GM08714 (cell line): ENCODE measurements around the gene IL1RAPL2.

Source experiments
- H3K4me3 ChIP-seq: fragments of 200-500 bp; sonication (Bioruptor generic); 2 replicates; pipeline ENCODE4 v1.5.1; 2014; ENCODE audit warnings: mild to moderate bottlenecking, low read length, inconsistent platforms
- ZNF274 ChIP-seq: IDR thresholded peaks from 2 replicates; pipeline ENCODE4 v1.6.1; 2012; ENCODE audit warnings: mild to moderate bottlenecking, low read depth, low read length

The IL1RAPL2 gene

DNA sequence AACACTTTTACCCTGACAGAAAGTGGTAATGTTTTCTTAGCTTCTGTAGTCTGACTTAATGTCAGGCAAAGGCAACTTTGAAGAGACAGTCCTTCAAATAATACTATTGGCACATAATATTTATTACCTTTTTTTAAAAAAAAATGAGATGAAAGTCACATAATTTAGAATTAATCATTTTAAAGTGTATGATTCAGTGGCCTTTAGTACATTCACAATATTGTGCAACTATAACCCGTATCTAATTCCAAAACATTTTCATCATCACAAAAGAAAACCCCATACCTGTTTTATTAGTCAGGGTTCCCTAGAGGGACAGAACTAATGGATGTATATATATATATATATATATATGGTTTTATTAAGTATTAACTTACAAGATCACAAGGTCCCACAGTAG, 749.2 kb downstream of the IL1RAPL2 start:
- no peak for TF ChIP-seq ZNF274
- no peak overlapping the region for H3K4me3 ChIP-seq

DNA sequence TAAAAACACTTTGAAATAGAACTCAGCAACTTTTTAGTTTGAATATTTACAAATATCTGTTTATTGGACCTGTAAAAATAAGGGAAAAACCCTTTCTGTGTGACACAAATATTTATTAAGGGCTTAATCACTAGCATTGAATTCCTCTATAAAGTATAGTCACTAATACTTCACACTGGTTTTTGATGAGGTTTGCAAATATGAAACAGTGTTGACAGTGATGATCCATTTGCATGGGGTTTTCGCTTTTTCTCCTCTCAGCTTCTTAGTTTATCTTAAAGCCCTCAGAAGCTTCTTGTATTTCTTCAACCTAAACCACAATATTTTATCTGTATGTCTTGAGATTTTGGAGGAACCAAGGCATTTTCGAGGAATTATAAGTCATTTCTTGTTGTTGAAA, 751.1 kb downstream of the IL1RAPL2 start:
- H3K4me3 ChIP-seq: no peak overlapping the region
- no peak for TF ChIP-seq ZNF274

DNA sequence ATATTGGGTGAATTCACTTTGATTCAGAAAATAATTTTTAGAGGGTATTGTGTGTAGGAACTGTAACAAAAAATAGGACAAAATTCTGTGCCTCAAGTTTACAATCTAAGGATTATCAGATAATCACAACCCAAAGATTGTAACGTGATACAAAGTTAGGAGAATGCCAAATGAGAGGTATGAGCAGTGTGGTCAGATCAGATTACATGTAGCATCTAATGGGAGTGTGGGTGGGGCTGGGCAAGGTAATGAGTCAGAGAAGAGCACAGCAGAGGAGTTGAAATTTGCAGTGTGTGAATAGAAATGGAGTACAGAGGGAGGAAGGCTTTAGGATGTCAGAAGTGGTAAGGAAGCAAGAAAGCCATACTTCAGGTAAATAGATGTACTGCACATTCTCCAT, 757.9 kb downstream of the IL1RAPL2 start:
- TF ChIP-seq ZNF274: no peak
- H3K4me3 ChIP-seq: no peak overlapping the region

DNA sequence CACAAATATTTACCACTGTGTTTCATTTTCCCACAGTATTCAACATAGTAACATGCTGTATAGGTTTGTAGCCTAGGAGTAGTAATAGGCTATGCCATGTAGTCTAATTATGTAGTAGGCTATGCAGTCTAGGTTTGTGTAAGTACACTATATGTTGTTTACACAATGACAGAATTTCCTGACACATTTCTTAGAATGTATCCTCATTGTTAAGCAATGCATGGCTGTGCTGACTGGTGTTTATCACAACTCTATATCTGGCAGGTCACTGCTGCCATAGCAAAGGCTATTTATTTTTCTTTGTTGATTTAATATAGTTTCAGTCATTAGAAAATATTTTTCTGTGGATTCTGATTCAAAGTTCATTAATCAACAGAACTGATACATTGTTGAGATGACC, 762.8 kb downstream of the IL1RAPL2 start:
- TF ChIP-seq ZNF274: no peak
- H3K4me3 ChIP-seq: no peak overlapping the region

DNA sequence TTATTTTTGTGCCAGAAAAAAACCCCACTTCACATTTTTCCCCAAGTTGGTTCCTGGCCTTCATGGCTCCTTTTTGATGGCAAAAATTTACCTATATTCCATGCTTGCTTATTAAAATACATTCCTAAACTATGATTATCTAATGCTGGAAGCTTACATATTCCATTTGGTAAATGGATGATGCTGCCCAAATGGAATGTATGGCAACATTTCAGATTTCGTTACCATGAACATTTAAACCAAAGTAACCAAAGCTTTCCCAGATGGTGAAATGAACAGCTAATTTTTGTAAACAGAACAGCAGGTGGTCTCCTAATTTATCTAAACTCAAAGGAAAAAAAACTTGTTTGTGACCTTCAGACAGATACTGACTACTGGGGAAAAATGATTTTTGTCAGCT, 765.2 kb downstream of the IL1RAPL2 start:
- H3K4me3 ChIP-seq: no peak overlapping the region
- no peak for TF ChIP-seq ZNF274

DNA sequence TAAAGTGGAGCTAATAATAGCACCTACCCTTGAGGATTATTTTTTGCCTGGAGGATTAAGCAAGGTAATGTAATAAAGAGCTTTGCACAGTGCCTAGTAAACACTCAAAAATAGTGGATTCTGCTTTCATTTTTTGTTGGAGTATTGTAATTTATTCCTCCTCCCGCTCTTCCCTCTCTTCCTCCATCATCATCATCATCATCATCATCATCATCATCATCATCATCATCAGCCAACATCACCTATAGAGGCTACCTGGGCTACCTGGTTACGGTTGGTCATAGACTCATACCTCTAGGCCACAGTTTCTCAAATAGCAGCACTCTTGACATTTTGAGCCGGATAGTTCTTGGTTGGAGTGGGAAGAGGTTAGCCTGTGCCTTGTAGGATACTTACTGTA, 781.4 kb downstream of the IL1RAPL2 start:
- no peak for TF ChIP-seq ZNF274
- no peak overlapping the region for H3K4me3 ChIP-seq

DNA sequence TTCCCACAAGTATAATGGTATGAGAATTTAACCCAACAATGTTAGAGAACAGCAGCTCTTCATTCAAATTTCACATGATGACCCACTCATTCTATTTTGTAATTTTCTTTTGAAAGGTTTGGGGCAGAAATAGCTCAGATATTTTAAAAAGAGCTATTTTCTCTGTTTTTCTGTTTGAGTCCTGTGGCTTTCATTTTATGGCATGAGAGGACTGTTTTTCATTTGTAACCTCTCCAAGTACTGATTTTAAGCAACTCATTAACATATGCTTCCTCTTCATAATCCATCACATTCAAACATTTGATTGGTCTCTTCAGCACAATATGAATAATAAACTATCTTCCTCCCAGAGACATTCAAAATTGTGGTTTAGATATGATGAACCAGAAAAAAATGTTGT, 783.5 kb downstream of the IL1RAPL2 start:
- H3K4me3 ChIP-seq: no peak overlapping the region
- TF ChIP-seq ZNF274: no peak

DNA sequence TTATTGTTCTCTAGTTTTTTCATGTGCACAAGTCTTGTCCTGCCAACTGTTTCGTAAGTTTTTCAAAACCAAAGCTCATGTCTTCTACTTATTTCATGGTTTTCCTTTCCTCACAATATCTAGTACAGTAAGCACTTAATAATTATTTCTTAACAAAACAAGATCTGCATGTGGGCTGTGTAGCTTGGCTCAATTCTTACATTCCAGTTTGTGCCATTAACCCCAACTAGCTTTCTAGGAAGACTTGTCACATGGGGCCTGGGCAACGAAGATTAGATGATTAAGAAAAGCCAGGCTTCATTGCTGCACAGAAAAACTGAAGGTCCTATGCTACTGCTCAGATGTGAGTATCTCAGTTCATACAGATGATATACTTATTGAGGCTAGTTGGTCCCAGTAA, 809.8 kb downstream of the IL1RAPL2 start:
- H3K4me3 ChIP-seq: no peak overlapping the region
- no peak for TF ChIP-seq ZNF274

DNA sequence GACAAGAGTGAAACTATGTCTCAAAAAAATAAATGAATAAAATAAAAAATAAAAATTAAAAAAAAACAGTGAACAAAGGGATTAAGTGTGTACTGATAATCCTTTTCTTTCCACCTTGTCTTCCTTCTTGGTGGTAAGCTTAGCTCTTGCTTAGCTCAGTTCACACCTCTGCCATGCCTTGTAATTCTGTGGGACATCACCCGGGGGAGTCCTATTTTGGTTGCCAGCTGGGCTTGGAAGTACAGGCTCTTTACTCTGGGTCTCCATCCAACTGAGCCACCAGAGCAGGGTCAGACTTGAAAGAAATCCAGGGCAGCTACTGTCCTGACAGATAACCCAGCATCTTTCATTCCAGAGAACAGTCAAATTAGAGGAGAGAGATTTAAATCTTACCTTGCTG, 858.7 kb downstream of the IL1RAPL2 start:
- TF ChIP-seq ZNF274: no peak
- no peak overlapping the region for H3K4me3 ChIP-seq

DNA sequence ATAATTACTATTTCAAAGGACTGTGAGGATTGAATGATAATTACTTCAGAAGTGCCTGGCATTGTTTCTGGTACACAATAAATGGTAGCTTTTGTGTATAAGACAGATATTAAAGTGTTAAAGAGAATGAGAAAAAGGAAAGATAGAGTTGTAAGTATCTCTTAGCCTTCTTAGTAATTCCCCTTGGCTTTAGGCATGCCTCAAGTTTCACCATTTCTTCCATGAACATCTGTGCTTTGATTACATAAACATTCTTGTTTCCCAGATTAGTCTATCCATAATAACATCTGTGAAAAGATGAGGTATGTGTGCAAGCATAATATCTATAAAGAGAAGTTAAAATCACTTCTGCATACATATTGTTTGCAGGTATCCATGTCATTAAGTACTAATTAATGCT, 885.4 kb downstream of the IL1RAPL2 start:
- no peak overlapping the region for H3K4me3 ChIP-seq
- TF ChIP-seq ZNF274: no peak

DNA sequence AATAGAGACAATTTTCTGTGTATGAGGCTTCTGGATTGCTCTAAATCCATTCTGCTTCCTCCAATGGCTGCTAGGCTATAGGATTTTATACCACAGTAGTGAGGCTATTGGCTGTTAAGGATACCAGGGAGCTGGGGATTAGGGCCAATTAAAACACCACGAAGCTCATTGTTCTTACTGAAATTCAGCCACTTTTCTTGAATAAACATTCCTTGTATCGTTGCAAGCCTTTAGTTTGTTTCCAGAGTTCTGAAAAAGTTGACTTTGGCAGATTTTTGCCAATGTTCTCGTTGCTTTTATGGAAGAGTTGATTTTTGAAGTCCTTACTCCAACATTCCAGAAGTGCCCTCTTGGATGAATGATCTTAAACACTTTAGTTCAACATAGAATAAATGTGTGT, 892.8 kb downstream of the IL1RAPL2 start:
- H3K4me3 ChIP-seq: no peak overlapping the region
- no peak for TF ChIP-seq ZNF274

DNA sequence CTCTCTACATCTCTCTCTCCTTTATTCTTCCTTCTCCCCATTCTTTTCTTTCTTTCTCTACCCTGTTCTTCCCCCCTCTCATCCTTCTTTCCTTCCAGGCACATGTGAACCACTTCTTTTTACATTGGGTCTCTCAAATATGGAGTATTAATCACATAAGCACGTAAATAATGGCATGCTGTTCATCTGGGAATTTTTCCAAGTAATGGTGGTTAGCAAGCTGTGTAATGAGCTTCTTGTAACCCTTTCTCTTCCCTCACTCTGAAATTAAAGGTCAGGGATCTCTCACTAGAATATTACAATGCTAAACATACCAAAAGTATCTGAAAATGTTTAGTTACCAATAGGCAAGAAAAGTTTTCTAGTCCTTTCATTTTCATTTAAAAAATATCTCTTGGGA, 894.4 kb downstream of the IL1RAPL2 start:
- no peak for TF ChIP-seq ZNF274

DNA sequence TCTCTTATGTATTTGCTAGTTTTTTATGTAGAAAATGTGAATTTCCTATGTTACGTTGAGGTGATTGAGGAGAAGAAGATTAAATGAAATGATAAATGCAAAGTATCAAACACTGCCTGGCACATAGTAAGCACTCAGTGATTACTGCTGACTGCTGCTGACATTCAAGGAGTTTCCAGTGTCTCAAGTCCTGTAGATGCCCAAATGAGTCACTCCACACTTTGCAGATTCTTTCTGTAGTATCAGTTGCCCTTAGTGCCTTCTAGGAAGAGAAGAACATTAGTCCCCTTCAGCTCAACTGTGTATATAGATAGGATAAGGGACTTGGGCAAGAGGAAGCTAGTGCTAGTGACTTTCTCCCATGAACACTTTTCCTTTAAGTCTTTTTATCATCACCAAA, 895.0 kb downstream of the IL1RAPL2 start:
- TF ChIP-seq ZNF274: no peak
- no peak overlapping the region for H3K4me3 ChIP-seq

More for the DNA sequence above, 894.4 kb downstream of the IL1RAPL2 start:
- no peak overlapping the region for H3K4me3 ChIP-seq

DNA sequence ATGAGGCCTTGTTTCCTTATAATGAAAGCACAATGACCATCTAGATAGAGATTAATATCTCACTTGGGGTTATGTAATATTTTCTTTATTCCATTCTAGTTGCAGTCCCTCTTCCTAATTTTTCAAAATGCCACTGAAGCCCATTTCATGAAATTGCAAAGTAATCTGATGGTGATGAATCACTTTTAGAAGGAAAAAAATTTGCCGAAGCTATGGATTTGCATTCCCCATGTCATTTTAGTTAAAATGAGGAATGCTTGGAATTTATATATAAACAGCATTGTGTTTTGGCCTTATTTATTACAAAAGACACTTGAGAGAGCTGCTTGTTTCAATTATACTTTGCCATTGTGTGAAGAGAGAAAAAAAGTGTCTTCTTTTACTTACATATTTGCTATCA, 896.2 kb downstream of the IL1RAPL2 start:
- TF ChIP-seq ZNF274: no peak
- no peak overlapping the region for H3K4me3 ChIP-seq

DNA sequence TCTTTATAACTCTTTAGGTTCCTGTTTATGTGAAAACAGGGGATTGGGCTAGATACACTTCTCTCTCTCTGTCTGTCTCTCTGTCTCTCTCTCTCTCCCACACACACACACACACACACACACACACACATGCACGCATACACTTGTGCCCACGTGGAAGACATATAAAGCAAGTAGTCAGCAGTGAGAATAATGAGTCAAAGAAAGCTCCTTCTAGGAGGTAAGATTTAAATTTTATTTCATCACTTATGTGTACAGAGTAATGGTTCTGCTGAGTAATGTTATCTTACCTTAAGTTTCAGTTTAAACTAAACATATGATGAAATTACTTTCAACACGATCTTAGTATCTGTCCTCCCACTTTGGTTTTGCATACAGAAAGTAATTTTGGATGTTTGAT, 897.5 kb downstream of the IL1RAPL2 start:
- no peak for TF ChIP-seq ZNF274

DNA sequence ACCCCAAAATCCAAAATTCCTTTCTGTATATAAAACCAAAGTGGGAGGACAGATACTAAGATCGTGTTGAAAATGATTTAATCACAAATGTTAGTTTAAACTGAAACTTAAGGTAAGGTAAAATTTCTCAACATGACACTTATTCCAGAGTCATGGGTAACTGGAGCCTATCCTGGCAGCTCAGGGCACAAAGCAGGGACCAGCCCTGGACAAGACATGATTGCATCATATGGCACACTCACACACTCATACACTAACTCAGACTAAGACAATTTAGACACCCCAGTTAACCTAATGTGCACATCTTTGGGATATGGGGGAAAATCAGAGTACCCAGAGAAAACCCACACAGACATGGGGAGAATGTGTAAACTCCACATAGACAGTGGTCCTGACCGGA, 898.6 kb downstream of the IL1RAPL2 start:
- H3K4me3 ChIP-seq: no peak overlapping the region
- TF ChIP-seq ZNF274: no peak

More for the DNA sequence above, 897.5 kb downstream of the IL1RAPL2 start:
- H3K4me3 ChIP-seq: no peak overlapping the region

DNA sequence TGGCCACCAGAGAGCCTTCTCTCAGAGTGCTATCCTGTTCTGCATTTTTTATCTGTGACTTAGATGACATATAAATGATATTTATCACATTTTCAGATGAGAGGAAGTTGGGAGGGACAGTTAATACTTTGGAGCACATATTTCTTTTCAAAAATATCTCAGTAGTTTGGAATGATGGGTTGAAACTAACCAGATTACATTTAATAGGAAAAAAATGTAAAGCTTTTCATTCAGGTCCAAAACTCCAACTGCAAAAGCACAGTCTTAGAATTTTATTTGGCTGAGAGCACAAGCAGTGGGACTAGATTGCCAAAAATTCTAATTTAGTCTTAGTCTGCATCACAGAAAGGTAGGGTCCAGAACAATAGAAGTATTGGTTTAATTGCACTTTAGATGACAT, 902.7 kb downstream of the IL1RAPL2 start:
- TF ChIP-seq ZNF274: no peak
- H3K4me3 ChIP-seq: no peak overlapping the region

DNA sequence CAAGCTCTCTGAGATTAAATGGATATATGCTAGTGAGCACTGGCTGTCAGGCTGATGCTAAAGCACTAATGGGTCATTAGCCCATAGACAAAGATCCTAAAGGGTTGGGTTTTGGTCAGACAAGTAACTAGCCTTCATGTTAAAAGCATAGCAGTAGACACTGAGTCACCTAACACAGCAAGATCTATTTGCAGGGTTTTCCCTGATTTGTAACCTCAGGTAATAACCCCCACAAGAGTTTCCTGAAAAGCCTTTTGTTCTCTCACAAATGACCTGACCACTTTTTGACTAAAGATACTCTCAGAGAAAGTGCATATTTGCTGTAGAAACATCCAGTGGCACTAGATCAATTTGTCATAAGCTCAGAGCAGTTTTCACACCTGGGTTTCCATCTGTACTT, 905.6 kb downstream of the IL1RAPL2 start:
- TF ChIP-seq ZNF274: no peak
- no peak overlapping the region for H3K4me3 ChIP-seq
